Stimulated activated CD8-positive, alpha-beta memory T cell treated with anti-CD3 and anti-CD28 coated beads, Interleukin-4, amount 100 ng/mL, for 1 hour (primary cell): Measurements from ENCODE around the gene CALD1.
"Not testable (repeated sequence)": the region's sequence is repeated elsewhere in the genome, so short reads cannot be mapped to it uniquely, and the experiment has no call there.

Experiments used
- DNase-seq, 2 donors: peaks; one replicate each; pipeline ENCODE4 v3.0.0-alpha.2; 2020; ENCODE audit warnings: low read depth in 2 of 2, low spot score in 1 of 2

CALD1 gene

DNA sequence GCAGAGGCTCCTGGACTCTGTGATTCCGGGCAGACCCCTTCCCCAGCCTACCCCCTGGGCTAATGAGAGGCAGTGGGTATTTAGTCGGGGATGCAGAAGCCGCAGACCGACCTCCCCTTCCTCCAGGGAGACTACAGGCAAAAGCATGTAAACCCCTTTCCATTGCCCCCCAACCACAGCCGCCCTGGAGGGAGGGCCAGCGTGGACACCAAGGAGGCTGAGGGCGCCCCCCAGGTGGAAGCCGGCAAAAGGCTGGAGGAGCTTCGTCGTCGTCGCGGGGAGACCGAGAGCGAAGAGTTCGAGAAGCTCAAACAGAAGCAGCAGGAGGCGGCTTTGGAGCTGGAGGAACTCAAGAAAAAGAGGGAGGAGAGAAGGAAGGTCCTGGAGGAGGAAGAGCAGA, 167.9 kb downstream of the CALD1 start:
- DNase-seq = no peak

GRCh38 chr7:134947831-134948230, 168.4 kb downstream of the CALD1 start:
- DNase-seq = no peak

GRCh38 chr7:134948246-134948645, 168.8 kb downstream of the CALD1 start:
- no peak for DNase-seq

DNA sequence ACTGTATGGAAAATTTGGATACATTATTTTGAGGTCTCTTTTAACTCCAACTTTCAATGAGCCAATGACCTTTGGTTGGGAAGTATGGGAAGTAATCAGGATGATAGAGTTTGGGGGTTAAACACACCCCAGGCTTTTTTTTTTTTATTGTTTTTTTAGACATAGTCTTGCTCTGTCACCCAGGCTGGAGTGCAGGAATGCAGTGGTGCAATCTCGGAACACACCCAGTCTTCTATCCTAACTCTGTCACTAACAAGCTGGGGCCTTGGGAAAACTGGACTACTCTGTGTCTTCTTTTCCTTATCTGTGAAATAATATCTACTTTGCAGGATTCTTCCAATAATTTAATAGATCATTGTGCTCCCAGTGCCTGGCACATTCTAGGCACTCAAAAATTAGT, 169.3 kb downstream of the CALD1 start:
- DNase-seq = no peak

- no peak for DNase-seq
Observed at GRCh38 chr7:134949171-134949570, 169.7 kb downstream of the CALD1 start.

DNA sequence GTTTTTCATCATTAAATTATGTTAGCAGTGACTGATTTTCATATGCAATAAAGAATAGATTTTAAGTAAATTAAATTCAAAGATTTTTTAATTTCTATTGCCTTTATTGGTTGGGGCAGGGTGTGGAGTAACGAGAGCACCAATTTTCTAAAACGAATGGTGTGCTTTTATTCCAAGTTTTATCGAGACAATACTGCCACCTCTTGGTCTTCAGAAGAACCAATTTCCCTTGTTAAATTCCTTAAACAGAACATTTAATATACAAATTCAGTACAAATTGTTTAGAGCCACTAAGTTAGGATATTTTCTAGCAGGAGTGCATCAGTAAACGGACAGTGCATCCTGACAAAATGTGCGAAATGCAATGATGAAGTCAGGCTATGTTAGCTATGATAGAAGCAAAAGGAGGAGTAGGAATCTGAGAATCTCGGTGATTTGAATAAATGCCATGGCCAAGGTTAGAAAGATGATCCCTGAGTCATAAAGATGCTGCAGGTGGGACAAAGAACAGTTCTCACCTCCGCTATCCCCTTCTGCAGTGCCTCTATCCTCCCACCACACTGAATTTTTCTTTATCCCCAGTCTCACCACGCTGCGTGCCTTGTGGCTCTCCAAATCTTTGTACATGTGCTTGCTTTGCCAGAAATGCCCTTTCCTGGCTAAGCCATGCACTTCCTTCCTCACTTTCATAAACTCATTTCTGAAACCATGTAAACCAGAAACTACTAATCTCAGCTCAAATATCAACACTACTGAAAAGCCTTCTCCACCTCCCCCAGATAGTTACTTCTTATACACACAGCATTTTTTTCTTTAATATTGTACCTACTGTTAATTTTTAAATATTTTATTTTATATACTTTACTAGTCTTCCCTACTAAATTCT, 175.0 kb downstream of the CALD1 start:
- no peak for DNase-seq

DNA sequence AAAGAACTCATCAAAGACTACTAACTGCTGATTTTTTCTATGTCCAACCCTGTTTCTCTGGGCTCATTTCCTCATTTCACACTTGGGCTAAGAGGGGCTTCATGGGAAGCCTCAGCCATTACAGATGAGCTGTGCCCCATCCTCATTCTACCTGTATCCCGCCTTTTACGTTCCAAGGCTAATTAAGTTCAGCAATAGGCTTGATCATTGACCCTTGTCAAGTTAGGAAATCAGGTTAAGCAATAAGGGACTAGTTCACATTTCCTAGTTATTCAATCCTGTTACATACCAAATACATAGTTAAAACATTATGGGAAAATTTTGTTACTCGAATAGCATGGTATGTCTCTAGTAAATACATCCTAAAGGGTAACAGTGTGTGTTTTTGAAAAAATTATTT, 177.6 kb downstream of the CALD1 start:
- no peak for DNase-seq

DNA sequence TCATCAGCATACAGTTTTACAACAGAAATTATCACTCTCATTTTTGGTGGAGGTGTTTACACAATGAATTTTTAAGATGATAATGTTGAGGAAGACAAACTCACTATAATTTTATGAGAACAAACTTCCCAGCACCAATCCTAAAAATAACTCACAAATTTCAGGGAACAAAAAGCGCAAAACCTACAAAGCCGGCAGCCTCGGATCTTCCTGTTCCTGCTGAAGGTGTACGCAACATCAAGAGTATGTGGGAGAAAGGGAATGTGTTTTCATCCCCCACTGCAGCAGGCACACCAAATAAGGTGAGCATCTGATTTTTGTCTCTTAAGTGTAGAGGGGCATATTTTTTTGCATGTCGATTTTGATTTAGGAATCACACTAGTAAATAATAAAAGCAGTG, 180.4 kb downstream of the CALD1 start:
- DNase-seq = no peak

DNA sequence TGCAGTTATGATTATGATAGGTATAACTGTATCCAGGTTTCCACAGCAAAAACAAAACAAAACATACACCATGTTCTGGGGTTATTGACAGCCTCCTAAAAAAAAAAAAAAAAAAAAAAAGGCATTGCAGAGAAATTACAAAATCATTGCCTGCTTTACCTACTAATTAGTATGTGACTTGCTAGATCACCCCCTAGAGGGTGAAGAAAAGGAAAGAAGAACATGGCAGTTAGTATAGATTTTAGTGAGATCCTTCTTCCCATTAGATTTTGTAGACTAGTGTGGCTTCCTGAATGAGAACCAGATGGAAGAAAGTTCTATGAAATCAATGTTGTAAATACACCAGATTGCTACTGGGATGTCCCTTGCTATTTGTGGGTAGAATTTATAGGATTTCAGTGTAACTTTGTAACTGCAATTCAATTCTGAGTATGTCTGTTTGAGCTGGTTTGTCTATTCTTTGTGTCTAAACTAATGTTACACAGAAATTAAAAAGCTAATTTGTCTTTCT, 182.9 kb downstream of the CALD1 start:
- no peak for DNase-seq

DNA sequence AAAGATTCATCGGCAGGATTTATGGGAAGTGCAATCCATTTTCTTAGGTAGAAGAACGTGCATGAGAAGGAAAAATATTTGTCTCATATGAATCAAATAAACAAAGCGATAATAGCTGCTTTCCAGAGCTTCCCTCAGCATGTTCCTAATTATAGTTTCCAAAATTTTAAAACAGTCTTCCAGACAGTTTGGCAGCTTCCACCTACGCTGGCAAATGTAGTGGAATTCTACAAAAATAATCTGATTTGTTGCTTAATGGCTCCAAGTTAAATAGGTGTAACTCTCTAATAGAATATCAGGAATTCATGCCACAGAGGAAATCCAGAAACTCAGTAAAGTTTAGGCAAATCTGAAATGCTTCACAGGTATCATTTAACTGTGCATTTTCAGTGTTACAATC, 183.6 kb downstream of the CALD1 start:
- DNase-seq = no peak

DNA sequence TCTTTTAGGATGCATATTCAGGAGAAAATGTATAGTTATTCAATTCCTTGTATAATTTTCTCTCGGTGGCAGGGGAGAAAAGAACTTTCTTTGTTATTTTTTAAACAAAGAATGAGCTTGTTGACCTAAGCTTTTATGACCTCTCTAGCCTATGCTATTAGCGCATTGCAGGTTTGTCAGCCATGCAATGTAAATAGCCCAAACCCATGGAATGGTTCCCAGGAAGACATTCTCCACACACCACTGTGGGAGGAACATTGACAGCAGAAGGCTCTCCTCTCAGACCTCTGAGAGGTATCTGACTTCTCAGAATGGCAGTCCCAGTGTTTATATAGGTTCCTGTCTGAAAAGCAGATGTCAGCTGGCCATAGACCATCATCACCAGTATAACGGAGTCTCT, 187.3 kb downstream of the CALD1 start:
- DNase-seq = no peak

DNA sequence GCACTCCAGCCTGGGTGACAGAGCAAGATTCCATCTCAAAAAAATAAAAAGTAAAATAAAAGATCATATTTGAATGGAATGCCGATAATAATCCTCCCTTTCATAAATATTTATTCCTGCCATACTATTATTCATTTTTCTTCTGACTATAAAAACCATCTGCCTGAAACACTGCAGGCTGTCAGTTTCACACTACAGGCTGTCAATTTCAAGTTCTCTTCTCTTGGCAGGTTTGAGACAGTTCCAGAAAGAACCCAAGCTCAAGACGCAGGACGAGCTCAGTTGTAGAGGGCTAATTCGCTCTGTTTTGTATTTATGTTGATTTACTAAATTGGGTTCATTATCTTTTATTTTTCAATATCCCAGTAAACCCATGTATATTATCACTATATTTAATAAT, 188.7 kb downstream of the CALD1 start:
- DNase-seq = no peak

DNA sequence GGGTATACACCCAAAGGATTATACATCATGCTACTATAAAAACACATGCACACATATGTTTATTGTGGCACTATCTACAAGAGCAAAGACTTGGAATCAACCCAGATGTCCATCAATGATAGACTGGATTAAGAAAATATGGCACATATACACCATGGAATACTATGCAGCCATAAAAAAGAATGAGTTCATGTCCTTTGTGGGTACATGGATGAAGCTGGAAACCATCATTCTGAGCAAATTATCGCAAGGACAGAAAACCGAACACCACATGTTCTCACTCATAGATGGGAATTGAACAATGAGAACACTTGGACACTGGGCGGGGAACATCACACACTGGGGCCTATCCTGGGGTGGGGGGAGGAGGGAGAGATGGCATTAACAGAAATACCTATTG, 202.2 kb downstream of the CALD1 start:
- not testable (repeated sequence) for DNase-seq

- DNase-seq = no peak
Observed at GRCh38 chr7:134985894-134986362, 206.5 kb downstream of the CALD1 start.

GRCh38 chr7:134986363-134987251, 207.2 kb downstream of the CALD1 start, which contains the start of gene AGBL3:
Gene AGBL3, plus strand, starts transcription at chr7:134986508. Its CDS starts 1,426 bp downstream, at chr7:134987934.
- peak; percentile 74 to 77 for DNase-seq

DNA sequence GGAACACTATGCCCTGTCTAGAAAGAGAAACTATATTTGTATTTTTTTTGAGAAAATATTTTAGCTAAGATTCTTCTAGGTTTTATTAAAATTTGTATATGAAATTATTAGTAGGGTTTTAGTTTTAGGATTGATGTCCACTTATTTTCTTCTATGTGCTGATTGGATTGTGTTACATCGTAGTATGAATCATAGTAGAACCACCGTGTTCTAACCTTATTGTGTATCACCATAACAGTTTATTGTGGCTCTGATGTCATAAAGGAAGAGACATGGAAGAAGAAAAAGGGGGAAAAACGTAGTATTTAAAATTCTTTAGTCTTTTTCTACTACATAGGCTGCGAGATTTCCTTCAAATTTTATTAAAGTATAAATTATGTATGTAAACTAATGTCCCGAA, 208.7 kb downstream of the CALD1 start:
- no peak for DNase-seq

- DNase-seq = no peak
Observed at GRCh38 chr7:134991469-134992339, 212.3 kb downstream of the CALD1 start.

DNA sequence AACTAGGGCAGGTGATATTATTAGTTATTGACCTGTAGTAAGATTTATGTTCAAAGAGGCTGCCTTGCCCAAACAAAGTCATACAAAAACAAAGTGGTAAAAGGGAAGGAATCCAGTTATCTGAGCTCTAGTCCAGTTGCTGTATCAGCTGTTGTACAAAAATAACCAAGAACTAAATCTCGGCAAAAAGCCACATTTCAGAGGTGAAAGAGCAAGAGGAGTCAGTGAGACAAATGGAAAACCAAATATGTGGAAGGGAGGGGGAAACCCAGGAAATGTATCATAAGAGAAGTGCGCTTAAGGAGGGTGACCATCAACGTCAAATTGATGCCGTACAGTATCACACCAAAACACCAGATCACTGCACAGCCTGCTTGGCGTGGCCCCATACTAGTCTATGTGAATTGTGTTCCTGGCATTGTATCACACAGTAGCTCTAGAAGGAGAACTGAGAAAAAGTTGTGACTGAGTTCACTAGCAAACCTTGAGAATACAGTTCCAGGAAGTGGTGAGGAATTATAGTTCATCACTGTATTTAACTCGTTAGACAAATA, 213.3 kb downstream of the CALD1 start:
- DNase-seq = no peak

GRCh38 chr7:134993877-134994456, 214.5 kb downstream of the CALD1 start:
- no peak for DNase-seq
